Inflammatory macrophage treated with lipopolysaccharide for 4 hours (primary cell): ENCODE results near the gene LRCH1.
A peak's percentile ranks its signal among the peaks of the same experiment; 100 is the strongest.
"Not testable (repeated sequence)": the region's sequence is repeated elsewhere in the genome, so short reads cannot be mapped to it uniquely, and the experiment has no call there.

Experiments used
- DNase-seq: peaks from one replicate; pipeline ENCODE4 v3.0.0-alpha.2; 2020

Gene LRCH1

DNA sequence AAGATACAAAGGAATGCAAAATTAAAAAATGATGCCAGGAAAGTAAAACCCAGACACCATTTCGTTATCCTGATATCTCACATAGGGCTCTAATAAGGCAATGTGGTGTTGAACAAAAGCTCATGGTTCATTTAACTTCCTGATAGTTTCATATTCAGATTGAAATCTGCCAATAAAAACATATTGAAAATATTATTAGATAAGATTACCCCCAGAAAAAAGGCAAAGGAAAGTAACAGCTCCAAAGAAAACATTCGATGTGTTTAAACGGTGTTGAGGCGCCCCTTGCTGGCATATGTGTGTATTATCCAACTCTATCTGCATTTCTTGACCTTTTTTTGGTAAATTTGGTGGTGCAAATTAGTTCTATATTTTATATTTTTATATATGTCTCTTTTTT is 168.1 kb downstream of the LRCH1 start:
- peak; percentile 25 for DNase-seq

DNA sequence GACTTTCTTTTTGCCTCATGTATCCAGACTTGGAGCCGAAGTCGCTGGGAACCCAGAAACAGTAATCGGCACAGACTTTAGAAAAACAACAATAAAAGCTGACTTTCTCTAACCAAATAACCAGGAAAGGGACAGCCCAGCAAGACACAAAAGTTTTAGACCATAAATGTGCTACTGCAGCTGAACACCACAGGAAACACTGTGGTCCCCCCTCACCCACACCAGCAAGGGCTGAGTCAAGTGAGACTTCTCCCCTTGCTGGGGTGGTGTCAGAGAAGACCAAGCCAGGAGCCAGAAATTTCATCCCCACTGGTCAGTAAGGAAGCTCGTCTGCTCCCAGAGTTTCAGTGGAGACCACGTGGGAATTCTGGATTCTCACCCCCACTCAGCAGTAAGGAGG is 173.4 kb downstream of the LRCH1 start:
- DNase-seq: no peak

DNA sequence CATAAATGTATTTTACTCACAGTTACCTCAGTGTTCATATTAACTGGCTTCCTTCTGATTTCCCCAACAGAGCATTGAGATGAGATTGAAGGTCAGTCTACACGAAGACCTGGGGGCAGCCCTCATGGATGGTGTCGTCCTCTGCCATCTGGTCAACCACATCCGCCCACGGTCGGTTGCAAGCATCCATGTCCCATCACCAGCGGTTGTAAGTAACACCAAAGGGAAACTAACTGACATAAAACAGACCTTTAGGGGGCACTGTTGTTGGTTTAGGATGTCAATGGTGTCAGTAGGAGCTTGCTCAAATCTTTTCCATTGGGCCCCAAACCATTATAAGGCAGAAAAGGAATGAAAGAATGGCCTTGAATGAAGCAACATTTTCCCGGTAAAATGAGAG is 175.8 kb downstream of the LRCH1 start:
- peak; percentile 53 for DNase-seq

DNA sequence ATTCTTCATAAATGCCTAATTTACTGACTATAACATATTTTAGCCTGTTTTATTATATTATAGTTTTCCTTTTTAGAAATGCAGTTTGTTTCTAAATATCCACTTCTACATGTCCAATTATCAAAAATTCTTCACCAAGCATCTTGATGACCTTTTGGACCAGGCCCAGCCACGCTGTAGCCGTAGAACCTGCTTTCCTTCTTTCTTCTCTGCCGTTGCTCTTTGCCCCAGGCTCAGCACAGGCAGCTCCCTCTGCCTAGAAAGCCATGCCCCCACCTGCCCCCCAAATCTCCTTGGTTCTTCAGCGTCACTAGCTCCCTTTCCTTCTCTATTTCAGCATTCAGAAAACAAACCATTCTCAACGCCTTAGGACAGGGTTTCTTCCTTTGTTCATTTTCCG is 178.6 kb downstream of the LRCH1 start:
- no peak for DNase-seq

DNA sequence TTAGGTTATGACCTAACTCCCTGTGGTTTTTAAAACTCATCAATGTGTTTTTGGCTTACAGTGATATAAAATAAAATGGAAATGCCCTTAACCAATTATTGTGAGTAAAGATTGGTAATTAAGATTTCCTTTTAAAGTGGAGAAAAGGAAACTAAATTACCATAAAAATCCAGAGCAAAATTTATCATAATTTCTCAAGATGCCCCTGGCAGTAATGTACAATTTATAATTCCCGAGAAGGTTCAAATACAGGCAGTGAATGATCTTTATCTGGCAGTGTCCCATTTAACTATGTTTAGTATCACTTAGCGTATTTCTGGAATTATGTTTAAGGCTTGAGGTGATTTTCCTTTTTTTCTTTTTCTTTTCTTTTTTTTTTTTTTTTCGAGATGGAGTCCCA is 182.5 kb downstream of the LRCH1 start:
- no peak for DNase-seq

DNA sequence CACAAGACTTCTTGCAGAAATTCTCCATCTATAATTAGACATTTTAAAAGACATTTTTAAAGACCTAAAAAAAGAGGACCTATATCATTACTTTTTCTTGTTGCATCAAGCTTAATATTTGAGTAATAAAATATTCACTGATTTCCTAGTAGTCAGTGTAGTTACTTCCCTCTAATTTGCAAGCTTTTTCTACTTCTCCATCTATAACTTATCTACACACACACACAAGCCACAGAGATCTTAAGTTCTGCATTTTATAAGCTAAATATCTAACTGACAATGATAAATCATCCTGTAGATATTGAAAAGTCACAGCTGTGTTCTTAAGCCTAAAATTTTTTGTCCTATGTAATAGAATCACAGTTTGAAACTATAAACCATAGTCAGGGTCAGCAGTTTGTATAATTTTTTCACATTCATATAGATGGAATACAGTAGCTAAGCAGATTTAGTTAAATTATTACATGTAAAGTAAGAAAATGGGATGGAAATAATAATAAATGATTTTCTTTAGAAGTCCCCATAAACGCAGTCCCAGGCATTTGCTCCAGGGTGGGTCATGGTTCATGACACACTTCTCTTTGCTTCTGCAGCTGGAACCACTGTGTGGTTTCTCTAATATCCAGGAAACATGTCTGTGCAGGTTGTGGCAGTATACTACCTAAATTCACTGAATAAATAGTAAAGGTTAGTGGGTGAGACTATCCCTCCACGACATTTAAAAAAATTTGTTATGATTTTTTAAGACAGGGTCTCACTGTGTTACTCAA is 183.8 kb downstream of the LRCH1 start:
- DNase-seq: peak; percentile 26

DNA sequence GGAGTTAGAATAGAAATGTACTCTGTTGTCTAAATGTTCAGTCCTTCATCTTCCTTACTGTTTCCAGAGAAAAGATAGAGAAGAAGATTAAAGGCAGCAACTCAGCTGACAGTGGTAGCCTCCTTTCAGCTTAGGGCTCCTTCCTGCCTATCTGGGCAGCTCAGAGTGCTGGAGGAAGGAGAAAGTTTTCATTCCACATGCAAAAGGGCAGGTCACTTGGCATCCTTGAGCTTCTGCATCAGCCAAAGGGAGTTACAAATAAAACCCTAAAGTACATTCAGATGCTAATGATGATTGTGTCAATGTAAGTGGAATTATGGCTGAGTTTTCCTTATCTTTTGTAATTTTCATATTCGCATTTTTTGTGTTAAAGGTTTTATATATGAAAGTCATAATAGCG is 185.1 kb downstream of the LRCH1 start:
- no peak for DNase-seq

DNA sequence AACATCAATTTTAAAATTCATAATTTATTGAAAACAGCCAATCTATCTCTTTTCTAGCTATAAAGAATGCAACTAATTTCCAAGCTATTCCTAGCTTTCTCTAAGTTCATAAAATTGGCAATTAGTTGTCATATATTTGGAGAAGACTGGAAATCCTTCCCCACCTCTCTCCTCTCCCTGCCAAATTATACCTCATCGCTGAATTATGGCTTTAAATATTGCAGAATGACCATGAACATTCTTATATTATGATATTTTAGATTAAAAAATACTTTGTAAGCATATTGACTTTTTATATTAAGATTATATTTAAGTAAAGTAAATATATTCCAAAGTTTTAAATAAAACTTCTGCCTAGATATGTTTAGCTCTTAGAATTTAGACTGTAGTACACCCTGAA is 185.8 kb downstream of the LRCH1 start:
- no peak for DNase-seq

DNA sequence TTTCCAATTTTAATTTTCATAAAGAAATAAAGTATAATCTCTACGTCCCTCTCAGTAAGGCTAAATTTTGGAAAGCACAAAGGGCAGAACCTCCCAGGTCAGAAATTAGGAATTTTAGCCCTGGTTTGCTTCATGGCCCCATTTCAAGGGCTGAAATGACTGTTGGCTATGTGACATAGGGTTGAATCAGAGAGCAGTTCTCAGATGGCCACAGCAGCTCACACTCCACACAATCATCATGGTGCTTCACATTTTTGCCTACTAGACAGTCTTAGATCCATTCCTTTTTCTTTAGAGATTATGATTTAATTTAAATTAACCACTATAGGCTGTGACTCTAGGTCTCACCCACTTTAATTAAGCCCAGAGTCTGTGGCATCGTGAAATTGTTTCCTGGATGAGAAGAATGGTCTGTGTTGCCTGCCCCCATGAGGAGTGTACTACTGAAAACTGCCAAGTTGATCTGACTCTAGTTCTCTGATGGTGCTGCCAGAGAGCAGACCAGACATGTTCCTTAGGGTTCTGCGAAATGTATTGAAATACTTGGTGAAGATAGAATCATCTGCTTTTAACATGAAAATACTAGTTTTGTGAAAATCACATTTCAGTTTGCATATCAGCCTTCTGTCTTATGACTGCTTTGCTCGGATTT is 186.6 kb downstream of the LRCH1 start:
- DNase-seq: no peak

DNA sequence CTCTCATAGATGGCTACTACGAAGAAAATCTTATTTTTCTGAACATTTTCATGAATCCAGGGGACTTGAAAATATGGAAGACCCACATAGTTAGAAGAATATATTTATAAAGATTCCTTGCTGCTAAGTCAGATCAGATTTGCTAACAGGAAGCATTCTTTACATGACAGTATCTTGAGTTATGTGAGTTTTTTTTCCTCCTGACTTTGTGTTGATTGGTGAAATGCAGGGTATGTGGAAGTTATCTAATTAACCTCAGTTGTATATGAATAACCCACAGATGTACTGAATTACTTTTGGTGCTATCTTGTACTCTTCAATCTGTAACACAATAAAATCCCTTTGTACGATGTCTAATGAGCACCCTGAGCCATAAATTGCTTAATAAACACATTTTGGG is 190.2 kb downstream of the LRCH1 start:
- no peak for DNase-seq

DNA sequence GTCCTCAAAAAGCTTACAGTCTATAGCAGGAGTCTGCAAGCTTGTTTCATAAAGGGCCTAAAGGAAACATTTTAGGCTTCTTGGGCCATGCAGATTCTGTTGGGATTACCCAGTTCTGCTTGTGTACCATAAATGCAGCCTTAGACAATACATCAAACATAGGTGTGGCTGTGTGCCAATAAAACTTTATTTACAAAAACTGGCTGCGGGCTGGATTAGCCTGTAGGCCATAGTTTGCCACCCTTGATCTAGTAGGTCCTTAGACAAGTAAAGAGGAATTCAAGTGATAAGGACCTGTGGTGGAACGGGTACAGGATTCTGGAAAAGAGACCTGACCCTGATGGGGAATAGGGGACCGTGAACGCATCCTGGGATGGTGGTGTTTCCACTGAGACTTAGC is 192.1 kb downstream of the LRCH1 start:
- DNase-seq: no peak

DNA sequence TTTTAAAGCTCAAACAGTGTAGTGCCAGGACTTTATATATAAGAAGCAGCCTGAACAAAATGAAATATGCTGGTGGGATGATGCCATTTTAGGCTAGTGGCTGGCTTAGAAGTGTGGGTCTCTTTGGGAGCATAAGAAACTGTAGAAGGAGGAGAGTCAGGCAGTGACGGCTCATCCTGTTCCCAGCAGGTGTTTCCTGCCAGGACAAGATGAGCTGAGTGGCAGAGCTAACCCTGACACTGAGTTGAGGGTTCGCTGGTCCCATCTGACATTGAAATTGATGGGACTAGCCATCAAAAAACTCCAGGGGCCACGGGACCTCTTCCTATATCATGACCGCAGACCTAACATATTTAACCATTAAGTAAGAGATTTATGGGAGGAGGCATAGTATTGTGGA is 192.7 kb downstream of the LRCH1 start:
- DNase-seq: no peak

DNA sequence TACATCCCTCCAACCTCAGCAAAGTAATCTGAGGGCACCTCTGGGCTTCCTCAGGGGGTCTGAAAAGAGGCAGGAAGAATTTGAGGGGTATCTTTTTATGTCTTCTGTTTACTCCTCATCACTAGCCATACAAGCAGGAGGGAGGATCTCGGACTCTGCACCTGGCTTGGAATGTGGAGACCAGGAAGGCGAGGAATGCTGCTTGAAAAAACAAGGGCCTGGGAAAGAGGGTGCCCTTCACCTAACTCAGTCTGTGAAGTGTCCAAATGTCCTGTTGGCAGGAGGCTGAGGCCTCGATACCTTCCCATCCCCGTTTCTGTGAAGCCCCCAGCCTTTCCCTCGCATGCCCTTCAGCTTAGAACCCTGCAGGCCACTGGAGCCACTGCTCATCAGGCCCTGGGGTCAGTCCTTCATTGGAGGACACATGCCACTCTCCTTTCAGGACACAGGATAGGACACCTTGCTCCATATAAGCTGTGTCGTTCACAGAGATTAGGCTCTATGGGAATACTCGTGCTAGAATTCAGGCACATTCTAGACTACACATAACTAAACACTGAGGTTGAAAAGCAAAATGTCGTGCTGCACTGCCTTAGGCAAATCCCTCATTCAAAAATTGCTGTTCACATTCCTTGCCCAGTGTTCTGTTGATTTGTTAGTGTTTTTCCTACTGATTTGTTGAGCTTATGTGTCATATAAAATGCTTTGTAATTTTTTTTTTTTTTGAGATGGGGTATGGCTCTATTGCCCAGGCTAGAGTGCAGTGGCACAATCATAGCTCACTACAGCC is 194.3 kb downstream of the LRCH1 start:
- no peak for DNase-seq

DNA sequence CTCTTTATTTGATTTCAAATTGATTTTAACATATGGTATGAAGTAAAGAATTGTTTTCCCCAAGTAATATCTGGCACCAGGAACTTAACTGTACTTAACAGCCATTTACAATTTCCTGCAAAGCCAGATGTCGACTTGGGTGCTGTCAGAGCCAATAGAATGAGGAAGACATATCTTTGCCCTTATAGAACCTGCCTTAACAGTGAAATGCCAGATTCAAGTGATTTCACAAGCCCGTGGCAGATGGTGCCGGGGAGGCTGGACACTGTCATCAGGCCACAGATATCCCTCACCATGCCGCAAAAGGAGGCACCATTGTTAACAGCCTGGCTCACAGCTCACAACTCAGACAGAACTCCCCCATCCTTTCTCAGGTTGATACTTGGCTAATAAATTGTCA is 195.3 kb downstream of the LRCH1 start:
- peak; percentile 8 for DNase-seq

DNA sequence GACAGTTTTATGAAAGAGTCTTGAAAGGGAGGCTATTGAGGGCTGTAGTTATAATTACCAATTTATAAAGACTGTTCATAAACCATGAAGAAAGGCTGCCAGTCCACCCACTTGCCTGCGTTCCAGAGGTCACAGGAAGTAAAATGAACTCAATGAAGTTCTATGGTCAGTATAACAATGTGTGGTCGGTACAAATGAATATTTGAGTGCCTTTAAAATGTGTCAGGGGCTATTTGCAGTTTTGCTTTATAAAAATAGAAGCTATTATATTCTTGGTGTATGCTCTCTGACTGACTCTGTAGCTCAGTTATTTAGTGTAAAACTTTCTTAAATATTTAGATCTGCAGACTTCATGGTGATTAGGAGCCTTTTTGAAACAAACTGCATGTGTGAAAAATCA is 197.0 kb downstream of the LRCH1 start:
- DNase-seq: no peak

DNA sequence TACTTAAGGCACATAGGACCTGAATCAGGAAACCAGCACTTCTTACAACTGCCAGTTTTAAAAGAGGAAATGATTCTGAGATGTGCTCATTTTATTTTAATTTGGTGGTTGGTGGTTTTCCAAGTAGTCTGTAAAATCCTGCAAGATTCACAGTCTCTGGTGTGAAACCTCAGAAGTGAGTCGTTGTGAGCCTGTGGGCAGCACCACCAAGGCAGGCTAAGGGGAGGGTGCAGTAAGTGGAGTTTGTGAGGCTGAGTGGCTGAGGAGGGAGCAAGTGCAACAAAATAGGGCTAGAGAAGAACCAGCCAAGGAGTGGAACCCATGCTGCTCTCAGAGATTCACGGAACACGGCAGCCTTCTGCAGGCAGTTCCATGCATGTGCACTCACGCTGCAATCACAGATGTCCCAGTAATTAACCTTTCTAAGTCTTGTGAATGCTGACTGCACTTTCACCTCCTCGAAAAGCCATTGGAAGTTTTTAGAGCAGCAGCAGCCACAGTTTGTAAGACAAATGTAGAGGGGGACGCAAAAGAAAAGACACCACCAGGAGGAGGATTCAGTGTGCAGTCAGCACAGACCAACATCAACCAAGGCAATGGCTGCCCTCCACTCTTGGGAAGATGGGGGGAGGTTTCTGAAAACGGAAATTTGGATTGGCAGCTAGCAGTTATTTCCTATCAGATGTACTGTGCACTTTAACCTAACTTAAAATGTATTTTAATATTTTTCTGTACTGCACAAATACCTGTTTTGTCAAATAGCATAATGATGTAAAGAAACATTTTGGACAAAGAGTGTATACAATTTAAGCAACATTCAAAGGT is 199.1 kb downstream of the LRCH1 start:
- peak; percentile 84 for DNase-seq

DNA sequence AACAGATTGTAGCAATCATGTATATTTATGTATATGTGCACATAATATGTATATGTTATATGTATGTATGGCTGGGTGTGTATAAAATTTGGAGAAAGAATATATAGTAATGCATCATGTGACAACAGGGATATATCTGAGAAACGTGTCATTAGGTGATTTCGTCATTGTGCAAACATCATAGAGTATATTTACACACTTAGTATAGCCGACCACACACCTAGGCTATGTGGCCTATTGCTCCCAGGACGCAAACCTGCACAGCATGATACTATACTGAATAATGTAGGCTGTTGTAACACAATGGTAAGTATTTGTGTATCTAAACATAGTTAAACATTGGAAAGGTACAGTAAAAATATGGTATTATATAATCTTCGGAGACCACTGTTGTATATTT is 200.2 kb downstream of the LRCH1 start:
- no peak for DNase-seq

DNA sequence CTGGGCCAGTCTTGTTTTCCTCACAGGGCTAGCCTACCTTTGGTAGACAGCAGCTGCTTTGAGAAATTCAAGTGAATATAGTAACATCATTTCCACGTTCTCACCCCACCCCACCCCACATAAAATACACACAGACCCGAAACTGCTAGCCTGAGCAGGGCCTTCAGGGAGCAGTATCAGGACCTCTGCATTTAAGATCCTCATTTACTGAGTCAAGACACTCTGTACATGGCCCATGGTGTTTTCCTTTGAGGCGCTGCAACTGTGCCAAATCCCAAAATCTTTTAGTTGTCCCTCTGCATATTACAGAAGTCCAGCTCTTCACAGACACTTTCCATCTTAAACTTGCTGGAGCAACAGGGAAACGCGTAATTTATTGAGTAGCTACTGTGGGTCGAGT is 200.9 kb downstream of the LRCH1 start:
- DNase-seq: no peak

DNA sequence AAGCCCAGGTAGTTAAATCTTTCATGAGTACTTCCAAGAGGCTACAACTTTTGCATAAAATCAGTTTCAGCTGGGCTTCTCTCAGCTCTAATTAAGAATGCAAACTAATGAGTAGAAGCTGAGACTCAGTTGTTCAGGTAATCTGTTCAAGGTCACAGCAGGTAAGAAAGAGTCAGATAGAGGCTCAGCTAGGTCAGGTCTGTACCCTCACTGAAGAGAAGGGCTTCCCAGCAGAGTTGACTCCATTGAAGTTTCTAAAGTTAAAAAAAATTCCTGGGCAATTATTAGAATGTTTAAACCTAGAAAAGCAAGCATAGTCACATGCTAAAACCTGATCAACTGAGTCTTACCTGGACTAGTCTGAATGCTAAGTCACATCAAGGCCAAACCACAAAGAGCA is 201.8 kb downstream of the LRCH1 start:
- no peak for DNase-seq

DNA sequence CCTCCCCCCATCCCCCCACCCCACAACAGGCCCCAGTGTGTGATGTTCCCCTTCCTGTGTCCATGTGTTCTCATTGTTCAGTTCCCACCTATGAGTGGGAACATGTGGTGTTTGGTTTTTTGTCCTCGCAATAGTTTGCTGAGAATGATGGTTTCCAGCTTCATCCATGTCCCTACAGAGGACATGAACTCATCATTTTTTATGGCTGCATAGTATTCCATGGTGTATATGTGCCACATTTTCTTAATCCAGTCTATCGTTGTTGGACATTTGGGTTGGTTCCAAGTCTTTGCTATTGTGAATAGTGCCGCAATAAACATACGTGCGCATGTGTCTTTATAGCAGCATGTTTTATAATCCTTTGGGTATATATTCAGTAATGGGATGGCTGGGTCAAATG is 202.5 kb downstream of the LRCH1 start:
- DNase-seq: not testable (repeated sequence)

DNA sequence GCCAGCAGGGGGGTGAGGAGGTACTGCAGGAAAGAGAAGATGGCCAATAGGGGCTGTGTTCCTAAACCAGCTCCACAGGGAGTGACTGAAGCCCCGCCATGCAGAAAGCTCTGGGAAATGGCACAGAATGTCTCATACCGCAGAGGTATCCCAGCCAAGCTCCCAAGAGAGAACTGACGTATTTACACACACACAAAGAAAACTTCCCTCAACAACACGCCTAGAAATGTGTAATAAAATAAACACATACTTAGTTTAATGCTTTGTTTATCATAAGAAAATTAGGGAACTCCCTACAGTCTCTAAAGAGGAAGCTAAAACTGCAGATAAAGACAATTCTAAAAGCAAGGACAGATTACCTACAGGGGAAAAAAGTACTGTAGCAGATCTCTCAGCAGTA is 204.0 kb downstream of the LRCH1 start:
- DNase-seq: peak; percentile 57

DNA sequence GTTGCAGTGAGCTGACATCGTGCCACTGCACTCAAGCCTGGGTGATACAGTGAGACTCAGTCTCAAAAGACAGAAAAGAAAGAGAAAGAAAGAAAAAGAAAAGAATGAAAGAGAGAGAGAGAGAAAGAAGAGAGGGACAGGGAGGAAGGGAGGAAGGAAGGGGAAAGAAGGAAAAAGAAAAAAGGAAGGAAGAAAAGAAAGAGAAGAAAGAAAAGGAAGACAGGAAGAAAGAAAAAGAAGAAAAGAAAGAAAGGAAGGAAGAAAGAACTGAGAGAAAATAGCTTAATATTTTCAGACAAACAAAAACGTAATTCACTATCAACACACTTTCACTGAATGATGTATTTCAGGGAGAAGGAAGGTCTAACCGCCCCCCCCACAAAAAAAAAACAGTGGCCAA is 204.7 kb downstream of the LRCH1 start:
- no peak for DNase-seq

DNA sequence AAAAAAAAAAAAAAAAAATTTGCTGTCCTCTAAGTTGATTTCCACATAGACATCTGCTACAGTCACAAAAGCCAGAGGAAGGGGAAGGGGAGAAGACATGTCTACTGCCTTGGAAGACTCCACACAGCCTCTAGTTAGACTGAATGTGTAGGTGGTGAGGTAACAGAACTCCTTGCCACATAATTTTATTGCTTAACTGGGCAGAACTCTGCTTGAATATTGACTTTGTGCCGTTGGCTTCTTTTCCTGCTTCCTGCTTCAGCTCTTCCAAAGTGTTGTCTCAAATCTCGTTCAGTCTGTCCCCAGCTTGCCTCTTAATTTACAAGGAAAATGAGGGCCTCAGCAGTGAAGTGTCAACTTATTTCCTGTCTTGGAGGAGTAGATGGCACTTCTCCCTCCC is 206.9 kb downstream of the LRCH1 start:
- peak; percentile 73 for DNase-seq
